Measurements from ENCODE around the gene DYDC1.

The DYDC1 gene

GRCh38 chr10:80323311-80323710, 33.2 kb downstream of the DYDC1 start:
- H3K4me3 ChIP-seq (ENCODE audit: low read depth, low read length) = no peak overlapping the region
- DNase-seq (ENCODE audit: low read depth) = no peak
- no peak for TF ChIP-seq CTCF (IDR thresholded peaks at IDR 0.05; ENCODE audit: control insufficient read depth, extremely low read depth, insufficient read depth)

DNA sequence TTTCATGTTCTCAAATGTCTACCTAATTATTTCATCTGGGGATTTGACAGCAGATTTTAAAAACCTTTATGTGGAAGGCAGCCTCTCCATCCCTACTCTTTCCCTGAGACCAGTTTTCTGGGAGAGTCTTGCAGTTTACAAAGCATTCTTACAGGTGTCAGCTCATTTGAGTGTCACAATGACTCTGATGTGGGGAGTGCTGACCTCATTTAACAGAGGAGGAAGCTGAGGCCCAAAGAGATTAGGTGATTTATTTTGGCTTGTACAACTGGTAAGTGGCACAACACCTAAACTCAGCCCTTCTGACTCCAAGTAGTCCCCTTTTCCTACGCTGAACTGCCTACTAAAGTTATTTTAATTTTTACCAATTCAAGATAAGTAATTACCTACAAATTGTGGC, 33.8 kb downstream of the DYDC1 start:
- no peak for TF ChIP-seq CTCF (IDR thresholded peaks at IDR 0.05; ENCODE audit: control insufficient read depth, extremely low read depth, insufficient read depth)
- DNase-seq (ENCODE audit: low read depth) = no peak
- H3K4me3 ChIP-seq (ENCODE audit: low read depth, low read length) = no peak overlapping the region

DNA sequence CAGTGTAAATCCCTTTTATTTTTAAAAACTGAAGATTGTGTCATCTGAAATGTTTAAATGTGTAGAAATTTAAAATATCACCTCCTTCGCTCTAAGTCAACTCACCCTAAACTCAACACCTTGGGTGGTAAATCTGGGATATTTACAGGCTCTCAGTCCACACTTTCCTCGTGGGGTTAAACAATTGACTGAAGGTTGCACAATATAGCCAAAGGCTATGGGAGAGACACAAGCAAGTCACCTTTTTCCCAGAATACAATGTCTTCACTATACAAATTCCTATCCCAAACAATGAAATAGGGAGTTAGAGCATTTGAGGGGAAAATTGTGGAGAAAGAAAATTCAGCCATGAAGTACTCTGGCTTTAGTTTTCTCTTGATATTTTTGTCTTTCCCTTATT, 34.4 kb downstream of the DYDC1 start:
- no peak for TF ChIP-seq CTCF (IDR thresholded peaks at IDR 0.05; ENCODE audit: control insufficient read depth, extremely low read depth, insufficient read depth)
- no peak overlapping the region for H3K4me3 ChIP-seq (ENCODE audit: low read depth, low read length)
- DNase-seq (ENCODE audit: low read depth) = no peak

DNA sequence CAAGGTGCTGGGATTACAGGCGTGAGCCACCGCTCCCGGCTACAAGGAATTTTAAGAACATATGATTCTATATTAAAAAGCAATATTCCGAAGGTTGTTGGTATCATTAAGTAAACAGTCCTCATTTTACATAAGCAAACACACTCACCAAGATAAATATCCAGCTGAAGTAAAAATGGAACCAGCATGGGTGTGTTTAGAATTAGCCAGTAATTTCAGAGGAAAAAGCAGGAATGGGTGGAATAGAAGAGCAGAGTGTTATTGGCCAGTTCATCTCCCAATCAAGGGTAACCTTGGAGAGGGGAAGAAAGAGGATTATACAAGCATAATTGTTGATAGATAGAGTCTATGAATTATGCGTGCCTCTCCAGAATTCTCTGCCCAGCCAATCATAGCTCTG, 35.4 kb downstream of the DYDC1 start:
- no peak for DNase-seq (ENCODE audit: low read depth)
- no peak for TF ChIP-seq CTCF (IDR thresholded peaks at IDR 0.05; ENCODE audit: control insufficient read depth, extremely low read depth, insufficient read depth)
- H3K4me3 ChIP-seq (ENCODE audit: low read depth, low read length) = no peak overlapping the region

GRCh38 chr10:80320377-80320776, 36.2 kb downstream of the DYDC1 start:
- no peak for DNase-seq (ENCODE audit: low read depth)
- TF ChIP-seq CTCF (IDR thresholded peaks at IDR 0.05; ENCODE audit: control insufficient read depth, extremely low read depth, insufficient read depth) = no peak
- no peak overlapping the region for H3K4me3 ChIP-seq (ENCODE audit: low read depth, low read length)

DNA sequence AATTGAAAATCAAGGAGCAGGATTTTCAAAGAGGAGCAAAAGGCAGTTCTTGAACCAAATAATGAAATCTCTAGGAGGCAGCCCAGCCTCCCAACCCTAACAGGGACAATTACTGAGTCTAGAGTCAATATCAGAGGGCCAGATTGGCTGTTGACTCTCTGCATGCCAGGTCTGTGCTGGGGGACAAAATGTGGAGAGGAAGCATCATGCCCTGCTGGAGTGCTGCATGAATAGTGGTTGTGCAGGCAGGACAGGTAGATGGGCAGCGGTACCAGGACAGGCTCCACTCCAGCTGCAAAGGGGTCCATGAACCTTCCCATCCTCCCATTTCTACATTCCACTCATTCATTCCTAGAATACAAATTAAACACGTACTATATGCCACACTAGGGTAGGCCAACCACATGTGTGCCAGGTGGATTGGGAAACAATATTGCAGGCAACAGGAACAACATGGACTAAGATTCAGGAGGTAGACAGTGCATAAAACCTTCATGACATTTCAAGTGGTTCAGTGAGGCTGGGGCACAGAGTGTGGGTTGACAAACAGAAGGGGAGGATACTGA, 36.7 kb downstream of the DYDC1 start:
- H3K4me3 ChIP-seq (ENCODE audit: low read depth, low read length) = no peak overlapping the region
- no peak for DNase-seq (ENCODE audit: low read depth)
- no peak for TF ChIP-seq CTCF (IDR thresholded peaks at IDR 0.05; ENCODE audit: control insufficient read depth, extremely low read depth, insufficient read depth)

GRCh38 chr10:80319318-80319717, 37.2 kb downstream of the DYDC1 start:
- H3K4me3 ChIP-seq (ENCODE audit: low read depth, low read length) = no peak overlapping the region
- no peak for TF ChIP-seq CTCF (IDR thresholded peaks at IDR 0.05; ENCODE audit: control insufficient read depth, extremely low read depth, insufficient read depth)
- peak; percentile 79 for DNase-seq (ENCODE audit: low read depth)

All from LNCaP clone FGC (cell line).